GM13976 (cell line): ENCODE data around the gene CLTA.
A peak's percentile ranks its signal among the peaks of the same experiment; 100 is the strongest.

Source experiments
- DNase-seq: peaks from one replicate; pipeline ENCODE4 v3.0.0; 2012; ENCODE audit warnings: low spot score
- CTCF ChIP-seq: IDR thresholded peaks from 2 replicates; pipeline ENCODE4 v1.5.1; 2012; ENCODE audit warnings: borderline replicate concordance, mild to moderate bottlenecking; ENCODE audit not compliant: insufficient read depth; ENCODE audit errors: extremely low read depth, missing control alignments, control extremely low read depth
- in situ Hi-C: fragments of 300-500 bp; cut with MboI; formaldehyde crosslinking; loops from one replicate; pipeline ENCODE4 v1.12.0; 2022; ENCODE audit warnings: low sequenced_read_pairs, mixed read lengths, inconsistent platforms; ENCODE audit not compliant: unreplicated experiment

The CLTA gene

GRCh38 chr9:36144309-36145232, 46.1 kb upstream of the CLTA start:
- peak; percentile 50 for DNase-seq
- no peak for TF ChIP-seq CTCF
- in situ Hi-C loops: no loop called here

GRCh38 chr9:36145970-36146369, 44.8 kb upstream of the CLTA start:
- TF ChIP-seq CTCF: no peak
- no peak for DNase-seq
- in situ Hi-C loops: no loop called here

GRCh38 chr9:36146651-36147050, 44.1 kb upstream of the CLTA start:
- in situ Hi-C loops: no loop called here
- TF ChIP-seq CTCF: no peak
- no peak for DNase-seq

- TF ChIP-seq CTCF: no peak
- in situ Hi-C loops: no loop called here
- no peak for DNase-seq
Observed at GRCh38 chr9:36147441-36148175, 43.1 kb upstream of the CLTA start.

- peak; percentile 74 for DNase-seq
- in situ Hi-C loops: no loop called here
- no peak for TF ChIP-seq CTCF
Observed at GRCh38 chr9:36148311-36149051, 42.2 kb upstream of the CLTA start.

- in situ Hi-C loops: no loop called here
- TF ChIP-seq CTCF: no peak
- no peak for DNase-seq
Observed at GRCh38 chr9:36149197-36149596, 41.5 kb upstream of the CLTA start.
